ENCODE results near the gene BCAS3.
"Not testable (repeated sequence)": the region's sequence is repeated elsewhere in the genome, so short reads cannot be mapped to it uniquely, and the experiment has no call there.

DNA sequence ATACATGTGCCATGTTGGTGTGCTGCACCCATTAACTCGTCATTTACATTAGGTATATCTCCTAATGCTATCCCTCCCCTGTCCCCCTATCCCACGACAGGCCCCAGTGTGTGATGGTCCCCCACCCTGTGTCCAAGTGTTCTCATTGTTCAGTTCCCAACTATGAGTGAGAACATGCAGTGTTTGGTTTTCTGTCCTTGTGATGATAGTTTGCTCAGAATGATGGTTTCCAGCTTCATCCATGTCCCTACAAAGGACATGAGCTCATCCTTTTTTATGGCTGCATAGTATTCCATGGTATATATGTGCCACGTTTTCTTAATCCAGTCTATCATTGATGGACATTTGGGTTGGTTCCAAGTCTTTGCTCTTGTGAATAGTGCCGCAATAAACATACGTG is 94.0 kb downstream of the BCAS3 start:
- TF ChIP-seq EZH2 (IDR thresholded peaks at IDR 0.05); POLR2A (IDR thresholded peaks at IDR 0.05; ENCODE audit: borderline replicate concordance, extremely low read depth, insufficient read depth, insufficient read length); EZH2phosphoT487 (IDR thresholded peaks at IDR 0.05; ENCODE audit: borderline replicate concordance); ELF1 (IDR thresholded peaks at IDR 0.05; ENCODE audit: borderline replicate concordance, low read depth); EGR1 (IDR thresholded peaks at IDR 0.05; ENCODE audit: low read depth); POLR2AphosphoS5 (IDR thresholded peaks at IDR 0.05; ENCODE audit: low read depth, low read length); YY1 (IDR thresholded peaks at IDR 0.05; ENCODE audit: extremely low read depth, insufficient replicate concordance, low read depth, low read length); ZFX (IDR thresholded peaks at IDR 0.05): not testable (repeated sequence)
- TF ChIP-seq, protein P1, sequence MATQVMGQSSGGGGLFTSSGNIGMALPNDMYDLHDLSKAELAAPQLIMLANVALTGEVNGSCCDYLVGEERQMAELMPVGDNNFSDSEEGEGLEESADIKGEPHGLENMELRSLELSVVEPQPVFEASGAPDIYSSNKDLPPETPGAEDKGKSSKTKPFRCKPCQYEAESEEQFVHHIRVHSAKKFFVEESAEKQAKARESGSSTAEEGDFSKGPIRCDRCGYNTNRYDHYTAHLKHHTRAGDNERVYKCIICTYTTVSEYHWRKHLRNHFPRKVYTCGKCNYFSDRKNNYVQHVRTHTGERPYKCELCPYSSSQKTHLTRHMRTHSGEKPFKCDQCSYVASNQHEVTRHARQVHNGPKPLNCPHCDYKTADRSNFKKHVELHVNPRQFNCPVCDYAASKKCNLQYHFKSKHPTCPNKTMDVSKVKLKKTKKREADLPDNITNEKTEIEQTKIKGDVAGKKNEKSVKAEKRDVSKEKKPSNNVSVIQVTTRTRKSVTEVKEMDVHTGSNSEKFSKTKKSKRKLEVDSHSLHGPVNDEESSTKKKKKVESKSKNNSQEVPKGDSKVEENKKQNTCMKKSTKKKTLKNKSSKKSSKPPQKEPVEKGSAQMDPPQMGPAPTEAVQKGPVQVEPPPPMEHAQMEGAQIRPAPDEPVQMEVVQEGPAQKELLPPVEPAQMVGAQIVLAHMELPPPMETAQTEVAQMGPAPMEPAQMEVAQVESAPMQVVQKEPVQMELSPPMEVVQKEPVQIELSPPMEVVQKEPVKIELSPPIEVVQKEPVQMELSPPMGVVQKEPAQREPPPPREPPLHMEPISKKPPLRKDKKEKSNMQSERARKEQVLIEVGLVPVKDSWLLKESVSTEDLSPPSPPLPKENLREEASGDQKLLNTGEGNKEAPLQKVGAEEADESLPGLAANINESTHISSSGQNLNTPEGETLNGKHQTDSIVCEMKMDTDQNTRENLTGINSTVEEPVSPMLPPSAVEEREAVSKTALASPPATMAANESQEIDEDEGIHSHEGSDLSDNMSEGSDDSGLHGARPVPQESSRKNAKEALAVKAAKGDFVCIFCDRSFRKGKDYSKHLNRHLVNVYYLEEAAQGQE (IDR thresholded peaks at IDR 0.05; ENCODE audit: low read depth), result not testable (repeated sequence)
- TF ChIP-seq, protein P2, sequence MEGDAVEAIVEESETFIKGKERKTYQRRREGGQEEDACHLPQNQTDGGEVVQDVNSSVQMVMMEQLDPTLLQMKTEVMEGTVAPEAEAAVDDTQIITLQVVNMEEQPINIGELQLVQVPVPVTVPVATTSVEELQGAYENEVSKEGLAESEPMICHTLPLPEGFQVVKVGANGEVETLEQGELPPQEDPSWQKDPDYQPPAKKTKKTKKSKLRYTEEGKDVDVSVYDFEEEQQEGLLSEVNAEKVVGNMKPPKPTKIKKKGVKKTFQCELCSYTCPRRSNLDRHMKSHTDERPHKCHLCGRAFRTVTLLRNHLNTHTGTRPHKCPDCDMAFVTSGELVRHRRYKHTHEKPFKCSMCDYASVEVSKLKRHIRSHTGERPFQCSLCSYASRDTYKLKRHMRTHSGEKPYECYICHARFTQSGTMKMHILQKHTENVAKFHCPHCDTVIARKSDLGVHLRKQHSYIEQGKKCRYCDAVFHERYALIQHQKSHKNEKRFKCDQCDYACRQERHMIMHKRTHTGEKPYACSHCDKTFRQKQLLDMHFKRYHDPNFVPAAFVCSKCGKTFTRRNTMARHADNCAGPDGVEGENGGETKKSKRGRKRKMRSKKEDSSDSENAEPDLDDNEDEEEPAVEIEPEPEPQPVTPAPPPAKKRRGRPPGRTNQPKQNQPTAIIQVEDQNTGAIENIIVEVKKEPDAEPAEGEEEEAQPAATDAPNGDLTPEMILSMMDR (IDR thresholded peaks at IDR 0.05 in 2 of 3, conservative IDR thresholded peaks at IDR 0.05 in 1 of 3; ENCODE audit: borderline replicate concordance in 1 of 3, insufficient read depth in 1 of 3, low read depth in 2 of 3, low read length in 2 of 3), result not testable (repeated sequence)
- TF ChIP-seq, protein P3, sequence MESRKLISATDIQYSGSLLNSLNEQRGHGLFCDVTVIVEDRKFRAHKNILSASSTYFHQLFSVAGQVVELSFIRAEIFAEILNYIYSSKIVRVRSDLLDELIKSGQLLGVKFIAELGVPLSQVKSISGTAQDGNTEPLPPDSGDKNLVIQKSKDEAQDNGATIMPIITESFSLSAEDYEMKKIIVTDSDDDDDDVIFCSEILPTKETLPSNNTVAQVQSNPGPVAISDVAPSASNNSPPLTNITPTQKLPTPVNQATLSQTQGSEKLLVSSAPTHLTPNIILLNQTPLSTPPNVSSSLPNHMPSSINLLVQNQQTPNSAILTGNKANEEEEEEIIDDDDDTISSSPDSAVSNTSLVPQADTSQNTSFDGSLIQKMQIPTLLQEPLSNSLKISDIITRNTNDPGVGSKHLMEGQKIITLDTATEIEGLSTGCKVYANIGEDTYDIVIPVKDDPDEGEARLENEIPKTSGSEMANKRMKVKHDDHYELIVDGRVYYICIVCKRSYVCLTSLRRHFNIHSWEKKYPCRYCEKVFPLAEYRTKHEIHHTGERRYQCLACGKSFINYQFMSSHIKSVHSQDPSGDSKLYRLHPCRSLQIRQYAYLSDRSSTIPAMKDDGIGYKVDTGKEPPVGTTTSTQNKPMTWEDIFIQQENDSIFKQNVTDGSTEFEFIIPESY (IDR thresholded peaks at IDR 0.05; ENCODE audit: extremely low read depth, insufficient replicate concordance, low read length), result not testable (repeated sequence)

Measured in HCT116 (cell line).